Prostate gland (tissue), 2 donors: Measurements from ENCODE around the gene FAM162A. TPM values are rescaled to one million over a fixed set of nuclear protein-coding genes. Genes with fewer than 3 reads are reported as not detected.

ENCODE experiments used
- DNase-seq: peaks from one replicate; pipeline ENCODE4 v3.0.0-alpha.2; 2019; ENCODE audit warnings: low spot score
- H3K27ac ChIP-seq, 2 donors: fragments of 200-600 bp; sonication (generic); 2 replicates each; pipeline ENCODE4 v1.5.1; 2017 to 2019
- H3K27me3 ChIP-seq: fragments of 200-600 bp; sonication (generic); replicated peaks from 2 replicates; pipeline ENCODE4 v1.5.1; 2019; ENCODE audit not compliant: insufficient read depth
- H3K36me3 ChIP-seq, 2 donors: fragments of 200-600 bp; sonication (generic); 1 replicate in 1 of 2; 2 replicates in 1 of 2; pipeline versions ENCODE4 v1.5.1 to v1.8.1; 2017 to 2019
- H3K4me1 ChIP-seq: fragments of 200-600 bp; sonication (generic); replicated peaks from 2 replicates; pipeline ENCODE4 v1.5.1; 2019
- H3K4me3 ChIP-seq, 2 donors: fragments of 200-600 bp; sonication (generic); 2 replicates each; pipeline ENCODE4 v1.5.1; 2017 to 2019
- H3K9me3 ChIP-seq: fragments of 200-600 bp; sonication (generic); 2 replicates; pipeline ENCODE4 v1.5.1; 2017
- POLR2A ChIP-seq: fragments of 450-650 bp; IDR thresholded peaks from one replicate; pipeline ENCODE4 v1.6.1; 2016; ENCODE audit warnings: antibody characterized with exemption, mild to moderate bottlenecking
- POLR2AphosphoS5 ChIP-seq: sonication (generic); formaldehyde crosslinking; IDR thresholded peaks from one replicate; pipeline ENCODE4 v1.6.1; 2017; ENCODE audit warnings: antibody characterized with exemption
- WGBS: methylation state at CpG from one replicate; pipeline ENCODE4 v1.1.5; 2018; 5-methylcytosine and 5-hydroxymethylcytosine counted together
- intact Hi-C: fragments of 100-400 bp; cut with DNase I; formaldehyde crosslinking; loops from one replicate; pipeline ENCODE4 v1.14.2; 2022
- total RNA-seq, 2 donors: library from RNA; depleted of rRNA; stranded (reverse); fragments of >200 nt; gene quantifications; one replicate each; pipeline ENCODE4 v1.1.0, GENCODE V29; 2016
- TF ChIP-seq, protein P1 (sequence below), 4 experiments: fragments of 200-600 bp in 2 of 4; fragments of 450-650 bp in 2 of 4; sonication (generic) in 2 of 4; IDR thresholded peaks; 1 replicate in 3 of 4; 2 replicates in 1 of 4; pipeline ENCODE4 v1.5.1; 2016 to 2019; ENCODE audit warnings: antibody characterized with exemption in 4 of 4, mild to moderate bottlenecking in 2 of 4, moderate library complexity in 2 of 4

Gene FAM162A
- total RNA-seq, 2 donors from 2014 or later = 12.9 to 87.9 TPM

DNA sequence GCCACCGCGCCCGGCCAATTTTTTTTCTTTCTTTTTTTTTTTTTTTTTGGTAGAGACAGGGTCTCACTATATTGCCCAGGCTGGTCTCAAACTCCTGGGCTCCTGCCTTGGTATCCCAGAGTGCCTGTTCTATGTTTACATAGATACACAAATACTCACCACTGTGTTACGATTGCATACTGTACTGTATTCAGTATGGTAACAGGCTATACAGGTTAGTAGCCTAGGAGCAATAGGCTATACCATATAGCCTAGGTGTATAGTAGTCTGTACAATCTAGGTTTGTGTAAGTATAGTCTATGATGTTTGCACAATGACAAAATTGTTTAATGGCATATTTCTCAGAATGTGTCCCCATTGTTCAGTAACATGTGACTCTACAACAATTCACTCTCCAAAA, 32.4 kb upstream of the FAM162A start:
- intact Hi-C loops = loop anchor here (10.0 kb wide), 1 partner anchor 87 kb away; no protein-coding TSS in a partner anchor
- TF ChIP-seq, protein P1, sequence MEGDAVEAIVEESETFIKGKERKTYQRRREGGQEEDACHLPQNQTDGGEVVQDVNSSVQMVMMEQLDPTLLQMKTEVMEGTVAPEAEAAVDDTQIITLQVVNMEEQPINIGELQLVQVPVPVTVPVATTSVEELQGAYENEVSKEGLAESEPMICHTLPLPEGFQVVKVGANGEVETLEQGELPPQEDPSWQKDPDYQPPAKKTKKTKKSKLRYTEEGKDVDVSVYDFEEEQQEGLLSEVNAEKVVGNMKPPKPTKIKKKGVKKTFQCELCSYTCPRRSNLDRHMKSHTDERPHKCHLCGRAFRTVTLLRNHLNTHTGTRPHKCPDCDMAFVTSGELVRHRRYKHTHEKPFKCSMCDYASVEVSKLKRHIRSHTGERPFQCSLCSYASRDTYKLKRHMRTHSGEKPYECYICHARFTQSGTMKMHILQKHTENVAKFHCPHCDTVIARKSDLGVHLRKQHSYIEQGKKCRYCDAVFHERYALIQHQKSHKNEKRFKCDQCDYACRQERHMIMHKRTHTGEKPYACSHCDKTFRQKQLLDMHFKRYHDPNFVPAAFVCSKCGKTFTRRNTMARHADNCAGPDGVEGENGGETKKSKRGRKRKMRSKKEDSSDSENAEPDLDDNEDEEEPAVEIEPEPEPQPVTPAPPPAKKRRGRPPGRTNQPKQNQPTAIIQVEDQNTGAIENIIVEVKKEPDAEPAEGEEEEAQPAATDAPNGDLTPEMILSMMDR (IDR thresholded peaks at IDR 0.05) = no peak
- H3K36me3 ChIP-seq = no peaks in the 10 kb centered on the region
- no peak for DNase-seq
- no peak overlapping the region for H3K4me3 ChIP-seq
- H3K27ac ChIP-seq = no peak overlapping the region
- WGBS = 91% methylated on average over 4 of the region's 4 CpGs
- no peaks in the 10 kb centered on the region for H3K4me1 ChIP-seq
- no peaks in the 10 kb centered on the region for H3K9me3 ChIP-seq
- H3K27me3 ChIP-seq = no peaks in the 10 kb centered on the region

DNA sequence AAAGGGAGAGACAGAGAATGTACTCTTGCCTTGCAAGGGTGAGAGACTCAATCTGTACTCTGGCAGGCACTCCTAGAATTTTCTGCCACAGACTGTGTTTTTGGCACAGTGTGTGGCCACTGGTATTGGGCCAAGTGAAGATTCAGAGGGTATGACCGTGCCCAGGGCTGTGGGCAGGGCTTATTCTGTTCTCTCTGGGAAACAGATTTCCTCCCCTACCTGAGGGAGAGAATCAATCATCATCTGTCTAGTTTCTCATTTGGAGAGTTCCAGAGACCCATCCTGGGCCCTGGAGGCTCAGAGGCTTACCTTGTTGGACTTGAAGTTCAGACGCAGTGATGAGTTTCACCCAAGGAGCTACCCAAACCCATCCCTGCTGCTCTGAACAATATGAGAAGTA, 30.8 kb upstream of the FAM162A start:
- no peaks in the 10 kb centered on the region for H3K36me3 ChIP-seq
- H3K27ac ChIP-seq = no peak overlapping the region
- H3K9me3 ChIP-seq = no peaks in the 10 kb centered on the region
- H3K4me3 ChIP-seq = no peak overlapping the region
- intact Hi-C loops = loop anchor here (10.0 kb wide), 1 partner anchor 88 kb away; no protein-coding TSS in a partner anchor
- WGBS = 19% methylated on average over 2 of the region's 2 CpGs
- no peak for TF ChIP-seq POLR2AphosphoS5
- TF ChIP-seq, protein P1 (IDR thresholded peaks at IDR 0.05) = no peak
- no peak for TF ChIP-seq POLR2A
- H3K4me1 ChIP-seq = no peaks in the 10 kb centered on the region
- no peak for DNase-seq
- no peaks in the 10 kb centered on the region for H3K27me3 ChIP-seq

DNA sequence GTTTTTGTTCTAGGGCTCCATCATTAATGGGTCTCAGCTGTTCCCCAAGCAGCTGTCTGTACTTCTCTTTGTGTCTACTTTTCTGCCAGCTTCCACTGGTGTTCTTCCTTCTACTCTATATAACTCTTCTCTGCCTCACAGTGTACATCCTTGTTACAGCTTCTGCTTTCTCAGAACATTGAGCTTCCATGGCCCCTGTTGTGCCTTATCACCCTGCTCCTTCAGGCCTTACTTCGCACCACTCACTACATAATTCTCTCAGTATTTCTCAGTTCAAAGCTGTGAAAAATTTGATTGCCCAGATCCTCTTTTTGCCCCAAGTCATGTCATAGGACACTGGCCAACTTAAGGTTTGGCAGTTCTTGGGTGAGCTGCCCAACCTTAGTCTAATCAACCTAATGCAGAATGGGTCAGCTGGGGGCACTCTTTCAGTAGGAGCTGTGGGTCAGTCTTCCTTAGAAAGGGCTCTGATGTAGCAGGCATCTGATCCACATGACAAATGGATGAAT, 30.0 kb upstream of the FAM162A start:
- 94% methylated on average over 1 of the region's 1 CpG for WGBS
- DNase-seq = no peak
- TF ChIP-seq POLR2AphosphoS5 (no peak), POLR2A (no peak)
- TF ChIP-seq, protein P1 (IDR thresholded peaks at IDR 0.05) = no peak
- no peaks in the 10 kb centered on the region for H3K36me3 ChIP-seq
- H3K4me3 ChIP-seq = no peak overlapping the region
- no peaks in the 10 kb centered on the region for H3K4me1 ChIP-seq
- H3K9me3 ChIP-seq = no peaks in the 10 kb centered on the region
- H3K27ac ChIP-seq = no peak overlapping the region
- H3K27me3 ChIP-seq = no peaks in the 10 kb centered on the region
- intact Hi-C loops = loop anchor here (10.0 kb wide), 1 partner anchor 89 kb away; no protein-coding TSS in a partner anchor

DNA sequence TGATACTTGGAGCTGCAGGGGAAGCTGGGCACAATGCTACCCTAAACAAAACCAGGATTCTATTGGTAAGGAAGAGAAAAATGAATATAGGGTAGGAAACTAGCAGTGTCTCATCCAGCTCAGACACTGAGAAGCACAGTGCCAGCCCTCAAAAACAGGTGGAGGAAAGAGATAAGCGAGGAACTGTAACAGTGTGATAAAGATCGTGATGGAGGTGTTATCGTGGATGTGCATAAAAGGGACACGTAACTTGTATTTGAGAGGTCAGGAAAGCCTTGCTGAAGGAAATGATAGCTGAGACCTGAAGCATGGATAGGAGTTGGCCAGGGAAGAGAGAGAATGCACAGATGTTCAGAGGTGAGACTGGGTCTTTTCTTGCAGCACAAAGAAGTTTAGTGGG, 28.4 kb upstream of the FAM162A start:
- Histone ChIP-seq H3K36me3 (no peaks in the 10 kb centered on the region), H3K9me3 (no peaks in the 10 kb centered on the region), H3K4me1 (no peaks in the 10 kb centered on the region), H3K27me3 (no peaks in the 10 kb centered on the region), H3K4me3 (no peak overlapping the region), H3K27ac (no peak overlapping the region)
- intact Hi-C loops = loop anchor here (5.0 to 10.0 kb wide), 2 partner anchors 91 to 253 kb away; no protein-coding TSS in a partner anchor
- TF ChIP-seq POLR2A (no peak), POLR2AphosphoS5 (no peak)
- TF ChIP-seq, protein P1 (IDR thresholded peaks at IDR 0.05) = no peak
- WGBS = 62% methylated on average over 4 of the region's 4 CpGs
- DNase-seq = no peak

DNA sequence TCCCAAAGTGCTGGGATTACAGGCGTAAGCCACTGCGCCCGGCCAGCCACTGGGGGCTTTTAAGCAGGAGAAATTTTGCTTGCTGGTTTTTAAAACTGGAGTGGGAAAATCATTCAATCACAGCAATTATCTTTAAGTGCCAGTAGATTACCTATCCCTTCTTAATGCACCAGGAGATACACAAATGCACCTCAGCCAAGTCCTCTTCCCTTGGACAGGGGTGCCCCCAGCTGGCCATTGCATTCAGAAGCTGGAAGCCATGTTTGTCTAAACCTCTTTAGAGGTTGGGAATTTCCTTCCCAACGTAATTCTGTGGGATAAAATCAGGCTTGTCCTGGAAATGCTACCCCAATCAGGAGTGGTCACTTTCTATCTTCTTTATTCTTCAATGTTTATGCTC, 27.6 kb upstream of the FAM162A start:
- 76% methylated on average over 4 of the region's 4 CpGs for WGBS
- no peak overlapping the region for H3K4me3 ChIP-seq
- peak; percentile 51 for DNase-seq
- H3K27ac ChIP-seq = no peak overlapping the region
- intact Hi-C loops = loop anchor here (5.0 to 10.0 kb wide), 2 partner anchors 92 to 254 kb away; no protein-coding TSS in a partner anchor
- TF ChIP-seq POLR2A (no peak), POLR2AphosphoS5 (peak; percentile 22)
- TF ChIP-seq, protein P1 (IDR thresholded peaks at IDR 0.05) = peak in 3 of 4 experiments; percentile 53 to 63 (median 55)
- no peaks in the 10 kb centered on the region for H3K9me3 ChIP-seq
- no peaks in the 10 kb centered on the region for H3K27me3 ChIP-seq
- H3K36me3 ChIP-seq = no peaks in the 10 kb centered on the region
- no peaks in the 10 kb centered on the region for H3K4me1 ChIP-seq
